B cell (primary cell): ENCODE data around the gene LILRA2. TPM values are rescaled to one million over a fixed set of nuclear protein-coding genes. Genes with fewer than 3 reads are reported as not detected.
"Not testable (repeated sequence)": the region's sequence is repeated elsewhere in the genome, so short reads cannot be mapped to it uniquely, and the experiment has no call there.

Experiments used
- ATAC-seq: fragments of 200-7000 bp; cut with Tn5 transposase; one replicate; pipeline ENCODE4 v1.10.0; 2021; ENCODE audit warnings: low read depth, mild to moderate bottlenecking, moderate number of reproducible peaks, moderate library complexity
- CTCF ChIA-PET: fragments of 350-600 bp; sonication (Branson Sonifier 250); formaldehyde crosslinking; loops from one replicate; lab custom pipeline; 2021; ENCODE audit warnings: antibody characterized with exemption, inconsistent platforms; lab: Charles Lee
- POLR2A ChIA-PET: fragments of 350-600 bp; sonication (Branson Sonifier 250); formaldehyde crosslinking; loops from one replicate; lab custom pipeline; 2021; ENCODE audit warnings: antibody characterized with exemption; lab: Charles Lee
- DNase-seq: peaks from one replicate; pipeline ENCODE4 v3.0.0; 2013
- H2AFZ ChIP-seq: 2 replicates; pipeline ENCODE4 v1.6.1; 2012; ENCODE audit warnings: mild to moderate bottlenecking, low read depth, low read length; ENCODE audit not compliant: insufficient read depth, poor library complexity, severe bottlenecking
- H3K27ac ChIP-seq, 2 donors: 1 replicate in 1 of 2; 2 replicates in 1 of 2; pipeline ENCODE4 v1.5.1; 2012 to 2013; ENCODE audit warnings: low read length in 2 of 2, mild to moderate bottlenecking in 2 of 2, moderate library complexity in 1 of 2
- H3K27me3 ChIP-seq, 4 experiments: fragments of 200-600 bp in 1 of 4; sonication (generic) in 1 of 4; replicated peaks in 1 of 4; 1 replicate in 2 of 4; 2 replicates in 2 of 4; pipeline versions ENCODE4 v1.6.1 to v1.7.0; 2013 to 2016; ENCODE audit warnings: low read length in 3 of 4, mild to moderate bottlenecking in 2 of 4, mixed read lengths in 1 of 4, moderate library complexity in 1 of 4; ENCODE audit not compliant: insufficient read depth in 4 of 4, control insufficient read depth in 3 of 4; ENCODE audit errors: control extremely low read depth in 1 of 4
- H3K36me3 ChIP-seq, 2 experiments: replicated peaks in 1 of 2; 1 replicate in 1 of 2; 2 replicates in 1 of 2; pipeline versions ENCODE4 v1.6.1 to v1.7.1; 2013; ENCODE audit warnings: low read length in 1 of 2; ENCODE audit not compliant: insufficient read depth in 2 of 2, control insufficient read depth in 1 of 2; ENCODE audit errors: control extremely low read depth in 1 of 2, extremely low read depth in 1 of 2
- H3K4me1 ChIP-seq, 2 donors: fragments of 200-600 bp in 1 of 2; sonication (generic) in 1 of 2; 1 replicate in 1 of 2; 2 replicates in 1 of 2; pipeline versions ENCODE4 v1.5.1 to v1.6.1; 2013 to 2017; ENCODE audit warnings: low read length in 2 of 2; ENCODE audit not compliant: control insufficient read depth in 2 of 2, insufficient read depth in 2 of 2
- H3K4me2 ChIP-seq: replicated peaks from 2 replicates; pipeline ENCODE3; 2012; ENCODE audit warnings: mild to moderate bottlenecking, low read depth, low read length; ENCODE audit not compliant: poor library complexity, severe bottlenecking
- H3K4me3 ChIP-seq, 5 experiments: fragments of 200-600 bp in 1 of 5; sonication (generic) in 1 of 5; 1 replicate in 3 of 5; 2 replicates in 2 of 5; pipeline versions ENCODE4 v1.5.1 to v1.7.0; 2011 to 2016; ENCODE audit warnings: low read length in 4 of 5, mild to moderate bottlenecking in 4 of 5, low read depth in 2 of 5, control low read depth in 1 of 5, moderate library complexity in 1 of 5; ENCODE audit not compliant: insufficient read depth in 1 of 5; ENCODE audit errors: control extremely low read depth in 1 of 5, extremely low read depth in 1 of 5
- H3K79me2 ChIP-seq: fragments of 200-600 bp; sonication (generic); one replicate; pipeline ENCODE4 v1.6.0; 2016; ENCODE audit warnings: low read length; ENCODE audit not compliant: control insufficient read depth, insufficient read depth
- H3K9ac ChIP-seq: fragments of 200-600 bp; sonication (generic); 2 replicates; pipeline ENCODE4 v1.6.1; 2017; ENCODE audit warnings: mild to moderate bottlenecking, low read length, moderate library complexity
- H3K9me3 ChIP-seq, 3 donors: one replicate each; pipeline versions ENCODE4 v1.6.1 to v1.7.1; 2013; ENCODE audit warnings: low read length in 2 of 3; ENCODE audit not compliant: control insufficient read depth in 2 of 3, insufficient read depth in 1 of 3; ENCODE audit errors: control extremely low read depth in 1 of 3
- H4K20me1 ChIP-seq: 2 replicates; pipeline ENCODE4 v1.6.0; 2012; ENCODE audit warnings: mild to moderate bottlenecking, low read length; ENCODE audit not compliant: insufficient read depth, control insufficient read depth, poor library complexity, severe bottlenecking
- H3K27ac Mint-ChIP-seq: one replicate; pipeline ENCODE4 v1.8.0; 2021; ENCODE audit warnings: mixed read lengths
- H3K27me3 Mint-ChIP-seq: one replicate; pipeline ENCODE4 v1.8.0; 2021; ENCODE audit warnings: mixed read lengths
- H3K4me1 Mint-ChIP-seq: one replicate; pipeline ENCODE4 v1.8.0; 2021; ENCODE audit warnings: mixed read lengths
- H3K4me3 Mint-ChIP-seq: one replicate; pipeline ENCODE4 v1.8.0; 2021; ENCODE audit warnings: mixed read lengths
- H3K9me3 Mint-ChIP-seq: one replicate; pipeline ENCODE4 v1.8.0; 2022; ENCODE audit warnings: mixed read lengths; ENCODE audit not compliant: insufficient read depth
- EZH2 ChIP-seq: IDR thresholded peaks from 2 replicates; pipeline ENCODE4 v1.6.1; 2012; ENCODE audit warnings: borderline replicate concordance, low read depth, mild to moderate bottlenecking, moderate library complexity, low read length; ENCODE audit not compliant: insufficient read depth, poor library complexity, severe bottlenecking
- whole genome bisulfite sequencing: methylation state at CpG from one replicate; pipeline ENCODE4 v1.1.5; 2013; ENCODE audit warnings: missing lambda C conversion rate; ENCODE audit not compliant: insufficient coverage; 5-methylcytosine and 5-hydroxymethylcytosine counted together
- intact Hi-C: fragments of 100-400 bp; cut with micrococcal nuclease; formaldehyde crosslinking; loops from one replicate; pipeline ENCODE4 v1.10.0; 2022
- polyA plus RNA-seq: library from polyadenylated mRNA; depleted of rRNA; stranded (reverse); fragments of >200 nt; gene quantifications from 2 replicates; pipeline ENCODE4 v1.2.3, GENCODE V29; 2012
- total RNA-seq, 2 donors: library from RNA; stranded (reverse); fragments of 120-200 nt in 1 of 2; gene quantifications; 1 replicate in 1 of 2; 2 replicates in 1 of 2; pipeline versions ENCODE4 v1.2.3 to v1.2.4, GENCODE V29; 2013 to 2022
- TF ChIP-seq, protein P1 (sequence below): fragments of 200-600 bp; IDR thresholded peaks from one replicate; pipeline ENCODE4 v1.8.0; 2022; ENCODE audit warnings: antibody characterized with exemption, mild to moderate bottlenecking

Gene LILRA2
- total and polyA plus RNA-seq, 2 donors (not counting 1 experiment from before 2014, with no cell fraction given) = 0.25 to 2.8 TPM

GRCh38 chr19:54586397-54586796 is 12.8 kb downstream of the LILRA2 start:
- H3K9me3 ChIP-seq = peaks cover 0 to 11% (median 5%) of the 10 kb centered on the region in 3 donors
- peaks cover 55% of the 10 kb centered on the region for H3K27me3 Mint-ChIP-seq
- TF ChIP-seq, protein P1, sequence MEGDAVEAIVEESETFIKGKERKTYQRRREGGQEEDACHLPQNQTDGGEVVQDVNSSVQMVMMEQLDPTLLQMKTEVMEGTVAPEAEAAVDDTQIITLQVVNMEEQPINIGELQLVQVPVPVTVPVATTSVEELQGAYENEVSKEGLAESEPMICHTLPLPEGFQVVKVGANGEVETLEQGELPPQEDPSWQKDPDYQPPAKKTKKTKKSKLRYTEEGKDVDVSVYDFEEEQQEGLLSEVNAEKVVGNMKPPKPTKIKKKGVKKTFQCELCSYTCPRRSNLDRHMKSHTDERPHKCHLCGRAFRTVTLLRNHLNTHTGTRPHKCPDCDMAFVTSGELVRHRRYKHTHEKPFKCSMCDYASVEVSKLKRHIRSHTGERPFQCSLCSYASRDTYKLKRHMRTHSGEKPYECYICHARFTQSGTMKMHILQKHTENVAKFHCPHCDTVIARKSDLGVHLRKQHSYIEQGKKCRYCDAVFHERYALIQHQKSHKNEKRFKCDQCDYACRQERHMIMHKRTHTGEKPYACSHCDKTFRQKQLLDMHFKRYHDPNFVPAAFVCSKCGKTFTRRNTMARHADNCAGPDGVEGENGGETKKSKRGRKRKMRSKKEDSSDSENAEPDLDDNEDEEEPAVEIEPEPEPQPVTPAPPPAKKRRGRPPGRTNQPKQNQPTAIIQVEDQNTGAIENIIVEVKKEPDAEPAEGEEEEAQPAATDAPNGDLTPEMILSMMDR = no peak
- no peak for TF ChIP-seq EZH2
- peaks cover 3% of the 10 kb centered on the region for H3K9me3 Mint-ChIP-seq
- no peaks in the 10 kb centered on the region for H3K79me2 ChIP-seq
- H3K4me3 ChIP-seq = no peak overlapping the region
- no peak overlapping the region for H3K4me3 Mint-ChIP-seq
- no peak overlapping the region for H3K4me2 ChIP-seq
- intact Hi-C loops = no loop called here
- H2AFZ ChIP-seq = no peak overlapping the region
- H3K27me3 ChIP-seq = peaks cover 0 to 7% (median 3%) of the 10 kb centered on the region in 4 experiments
- no peaks in the 10 kb centered on the region for H3K36me3 ChIP-seq
- peaks cover 2% of the 10 kb centered on the region for H3K4me1 Mint-ChIP-seq
- POLR2A ChIA-PET = no interaction called here
- DNase-seq (no peak), ATAC-seq (no peak)
- H3K4me1 ChIP-seq = peaks cover 0 to 1% of the 10 kb centered on the region in 2 donors
- H3K9ac ChIP-seq = no peak overlapping the region
- H3K27ac Mint-ChIP-seq = no peak overlapping the region
- H4K20me1 ChIP-seq = no peaks in the 10 kb centered on the region
- no peak overlapping the region for H3K27ac ChIP-seq
- CTCF ChIA-PET = no interaction called here
- WGBS = 16% methylated on average over 4 of the region's 5 CpGs

GRCh38 chr19:54587026-54587425 is 13.4 kb downstream of the LILRA2 start:
- 90% methylated on average over 6 of the region's 7 CpGs for WGBS
- H4K20me1 ChIP-seq = no peaks in the 10 kb centered on the region
- no peak overlapping the region for H2AFZ ChIP-seq
- CTCF ChIA-PET = no interaction called here
- no peak overlapping the region for H3K4me3 ChIP-seq
- no peak overlapping the region for H3K27ac ChIP-seq
- peaks cover 3% of the 10 kb centered on the region for H3K9me3 Mint-ChIP-seq
- H3K27me3 Mint-ChIP-seq = peaks cover 60% of the 10 kb centered on the region
- peaks cover 0 to 8% (median 4%) of the 10 kb centered on the region in 4 experiments for H3K27me3 ChIP-seq
- H3K27ac Mint-ChIP-seq = no peak overlapping the region
- no peaks in the 10 kb centered on the region for H3K36me3 ChIP-seq
- no peak overlapping the region for H3K9ac ChIP-seq
- ATAC-seq (no peak), DNase-seq (no peak)
- POLR2A ChIA-PET = no interaction called here
- no peaks in the 10 kb centered on the region for H3K79me2 ChIP-seq
- H3K4me3 Mint-ChIP-seq = no peak overlapping the region
- H3K4me2 ChIP-seq = no peak overlapping the region
- H3K9me3 ChIP-seq = peaks cover 0 to 17% (median 5%) of the 10 kb centered on the region in 3 donors
- no peak for TF ChIP-seq EZH2
- TF ChIP-seq, protein P1 = no peak
- peaks cover 6% of the 10 kb centered on the region for H3K4me1 Mint-ChIP-seq
- intact Hi-C loops = no loop called here
- peaks cover 4 to 8% of the 10 kb centered on the region in 2 donors for H3K4me1 ChIP-seq

- intact Hi-C loops, H2AFZ ChIP-seq, H3K9me3 Mint-ChIP-seq, H3K79me2 ChIP-seq, H3K27me3 ChIP-seq, H3K27ac ChIP-seq, POLR2A ChIA-PET, H4K20me1 ChIP-seq, H3K36me3 ChIP-seq: not testable (repeated sequence)
- H3K4me3 Mint-ChIP-seq = peak within 1 kb of the TSS; percentile 77
- Histone ChIP-seq H3K4me1 (peaks cover 24 to 32% of the 10 kb centered on the region in 2 donors), H3K9me3 (peaks cover 0 to 21% (median 5%) of the 10 kb centered on the region in 3 donors), H3K4me2 (peak within 1 kb of the TSS; percentile 55), H3K9ac (peak within 1 kb of the TSS; percentile 35), H3K4me3 (peak within 1 kb of the TSS in 3 of 5 experiments; percentile 12 to 50 (median 39))
- ATAC-seq = peak; percentile 43
- H3K4me1 Mint-ChIP-seq = peaks cover 24% of the 10 kb centered on the region
- peaks cover 20% of the 10 kb centered on the region for H3K27me3 Mint-ChIP-seq
- CTCF ChIA-PET = interaction anchor here (0.8 kb wide), 1 partner anchor 45 kb away, joined by 3 read pairs; no protein-coding TSS in a partner anchor
- DNase-seq = peak; percentile 55
- WGBS = 0% methylated on average over 3 of the region's 6 CpGs
- H3K27ac Mint-ChIP-seq = peak within 1 kb of the TSS; percentile 71
Measured at GRCh38 chr19:54593445-54593844, 19.9 kb downstream of the LILRA2 start, which contains the start of gene LILRA1. Gene LILRA1, plus strand, starts transcription at chr19:54593632. Its CDS starts 613 bp downstream, at chr19:54594245.
